HepG2 (cell line): Measurements from ENCODE around the gene UBAC2. TPM values are rescaled to one million over a fixed set of nuclear protein-coding genes. Genes with fewer than 3 reads are reported as not detected.

Experiments
- ATAC-seq: fragments of 200-7000 bp; cut with Tn5 transposase; 3 replicates; pipeline ENCODE4 v1.9.1; 2020; ENCODE audit warnings: mild to moderate bottlenecking, moderate library complexity
- BruUV-seq: library from RNA; stranded (reverse); fragments of 400-500 nt; replicated peaks from 2 replicates; lab custom pipeline; 2021; lab: Mats Ljungman, UMichigan
- CTCF ChIA-PET: fragments of 300-600 bp; formaldehyde crosslinking; extraction: SDS; loops from one replicate; lab custom pipeline; 2021; ENCODE audit warnings: low total read pairs, inconsistent platforms, low intra/inter-chr PET ratio; lab: Yijun Ruan, JAX
- POLR2A ChIA-PET: fragments of 350-600 bp; sonication (Branson Sonifier 250); formaldehyde crosslinking; loops from one replicate; lab custom pipeline; 2020; ENCODE audit warnings: antibody characterized with exemption, inconsistent platforms; lab: Yijun Ruan, JAX
- DNase-seq: peaks from one replicate; pipeline ENCODE4 v3.0.0-alpha.2; 2015; ENCODE audit warnings: low spot score
- FAIRE-seq: peaks from 3 replicates; lab custom pipeline; 2011; peaks lifted over from hg19 to GRCh38; lab: Jason Lieb, UNC
- H2AFZ ChIP-seq: one replicate; pipeline ENCODE4 v1.6.1; 2011; ENCODE audit warnings: low read length, inconsistent platforms
- H3K27ac ChIP-seq: fragments of 300-600 bp; 3 replicates; pipeline ENCODE4 v1.8.0; 2011; ENCODE audit warnings: mixed run types, mild to moderate bottlenecking, mixed read lengths, low read length, inconsistent platforms; ENCODE audit not compliant: insufficient read depth; ENCODE audit errors: extremely low read length
- H3K27me3 ChIP-seq, 2 experiments: fragments of 200-600 bp in 1 of 2; 2 replicates in 1 of 2; 3 replicates in 1 of 2; pipeline versions ENCODE4 v1.6.0 to v1.8.0; 2011; ENCODE audit warnings: low read length in 2 of 2, mild to moderate bottlenecking in 2 of 2, moderate library complexity in 2 of 2, inconsistent platforms in 1 of 2; ENCODE audit not compliant: insufficient read depth in 2 of 2, control insufficient read depth in 1 of 2
- H3K36me3 ChIP-seq, 2 experiments: fragments of 200-600 bp in 1 of 2; replicated peaks in 1 of 2; 2 replicates in 1 of 2; 3 replicates in 1 of 2; pipeline versions ENCODE4 v1.5.1 to v1.8.0; 2011; ENCODE audit warnings: low read length in 2 of 2, inconsistent platforms in 1 of 2; ENCODE audit not compliant: insufficient read depth in 2 of 2, control insufficient read depth in 1 of 2
- H3K4me1 ChIP-seq: 2 replicates; pipeline ENCODE4 v1.5.1; 2012; ENCODE audit warnings: low read length, inconsistent platforms; ENCODE audit not compliant: insufficient read depth
- H3K4me2 ChIP-seq: 2 replicates; pipeline ENCODE4 v1.6.0; 2011; ENCODE audit warnings: low read depth, low read length, inconsistent platforms
- H3K4me3 ChIP-seq, 3 experiments: fragments of 200-600 bp in 1 of 3; sonication (generic), shearing (Covaris generic) in 1 of 3; replicated peaks in 1 of 3; 2 replicates each; pipeline ENCODE4 v1.5.1; 2011 to 2016; ENCODE audit warnings: low read length in 3 of 3, inconsistent platforms in 2 of 3, low read depth in 2 of 3, mild to moderate bottlenecking in 2 of 3, control low read depth in 1 of 3, mixed read lengths in 1 of 3; ENCODE audit not compliant: insufficient read depth in 1 of 3
- H3K79me2 ChIP-seq: one replicate; pipeline ENCODE4 v1.6.1; 2011; ENCODE audit warnings: low read length, inconsistent platforms; ENCODE audit not compliant: insufficient read depth
- H3K9ac ChIP-seq: 2 replicates; pipeline ENCODE4 v1.6.0; 2011; ENCODE audit warnings: mild to moderate bottlenecking, low read depth, low read length, inconsistent platforms; ENCODE audit not compliant: insufficient read depth
- H3K9me3 ChIP-seq: 2 replicates; pipeline ENCODE4 v1.5.1; 2012; ENCODE audit warnings: mild to moderate bottlenecking, low read length
- H4K20me1 ChIP-seq: 2 replicates; pipeline ENCODE4 v1.6.0; 2011; ENCODE audit warnings: inconsistent platforms, mild to moderate bottlenecking, low read length, moderate library complexity; ENCODE audit not compliant: insufficient read depth
- GMEB1 ChIP-seq: sonication (generic); formaldehyde crosslinking; IDR thresholded peaks from 2 replicates; pipeline ENCODE4 v1.5.1; 2020; ENCODE audit warnings: missing genetic modification reagents, mild to moderate bottlenecking, borderline replicate concordance
- HMGXB4 ChIP-seq, 2 experiments: sonication (generic) in 1 of 2; formaldehyde crosslinking in 1 of 2; IDR thresholded peaks; 2 replicates each; pipeline versions ENCODE4 v1.4.0 to v1.6.1; 2018 to 2020; ENCODE audit warnings: missing genetic modification reagents in 2 of 2, borderline replicate concordance in 1 of 2, low read depth in 1 of 2, mild to moderate bottlenecking in 1 of 2, missing biosample characterization in 1 of 2
- NKX3-1 ChIP-seq: sonication (generic); formaldehyde crosslinking; IDR thresholded peaks from 2 replicates; pipeline ENCODE4 v1.5.0; 2020; ENCODE audit warnings: missing genetic modification reagents
- POLR2G ChIP-seq: fragments of 200-400 bp; formaldehyde crosslinking; IDR thresholded peaks from 2 replicates; pipeline ENCODE4 v1.6.1; 2018; ENCODE audit warnings: mild to moderate bottlenecking, low read depth, low read length, moderate library complexity
- SIN3A ChIP-seq: IDR thresholded peaks from 2 replicates; pipeline ENCODE4 v1.6.1; 2011; ENCODE audit warnings: low read depth, mild to moderate bottlenecking, control low read depth, low read length, borderline replicate concordance
- SIX1 ChIP-seq: sonication (generic); formaldehyde crosslinking; IDR thresholded peaks from 2 replicates; pipeline ENCODE4 v1.4.0; 2020; ENCODE audit warnings: missing genetic modification reagents, borderline replicate concordance
- SKI ChIP-seq: fragments of 450-650 bp; IDR thresholded peaks from one replicate; pipeline ENCODE4 v1.6.1; 2018; ENCODE audit warnings: mild to moderate bottlenecking; ENCODE audit not compliant: partially characterized antibody
- TRAFD1 ChIP-seq: sonication (generic); formaldehyde crosslinking; IDR thresholded peaks from 2 replicates; pipeline ENCODE4 v1.5.1; 2020; ENCODE audit warnings: missing genetic modification reagents, mild to moderate bottlenecking, borderline replicate concordance
- ZBTB20 ChIP-seq: sonication (generic); formaldehyde crosslinking; IDR thresholded peaks from 2 replicates; pipeline ENCODE4 v1.8.1; 2023; ENCODE audit warnings: missing genetic modification reagents, low read depth, mild to moderate bottlenecking, borderline replicate concordance
- ZBTB3 ChIP-seq: sonication (generic); formaldehyde crosslinking; IDR thresholded peaks from 2 replicates; pipeline ENCODE4 v1.4.0; 2020; ENCODE audit warnings: low read depth, mild to moderate bottlenecking, moderate library complexity, missing genetic modification reagents, borderline replicate concordance
- ZBTB38 ChIP-seq: sonication (generic); formaldehyde crosslinking; IDR thresholded peaks from 2 replicates; pipeline ENCODE4 v1.5.1; 2020; ENCODE audit warnings: mild to moderate bottlenecking, missing genetic modification reagents
- ZFP91 ChIP-seq: sonication (generic); formaldehyde crosslinking; IDR thresholded peaks from 2 replicates; pipeline ENCODE4 v1.9.0; 2022; ENCODE audit warnings: missing genetic modification reagents, mild to moderate bottlenecking, borderline replicate concordance
- ZKSCAN1 ChIP-seq: fragments of 150-350 bp; IDR thresholded peaks from 2 replicates; pipeline ENCODE4 v1.6.1; 2014; ENCODE audit warnings: low read length
- ZNF160 ChIP-seq: sonication (generic); formaldehyde crosslinking; IDR thresholded peaks from 2 replicates; pipeline ENCODE4 v1.8.0; 2022; ENCODE audit warnings: mild to moderate bottlenecking, inconsistent platforms, missing genetic modification reagents
- ZNF441 ChIP-seq: sonication (generic); formaldehyde crosslinking; IDR thresholded peaks from 2 replicates; pipeline ENCODE4 v1.7.0; 2021; ENCODE audit warnings: missing genetic modification reagents, borderline replicate concordance
- ZNF501 ChIP-seq: sonication (generic); formaldehyde crosslinking; IDR thresholded peaks from 2 replicates; pipeline ENCODE4 v1.5.1; 2020; ENCODE audit warnings: mild to moderate bottlenecking, moderate library complexity, missing genetic modification reagents
- whole genome bisulfite sequencing: methylation state at CpG from one replicate; pipeline ENCODE4 v1.1.6; 2017; ENCODE audit warnings: low lambda C conversion rate; 5-methylcytosine and 5-hydroxymethylcytosine counted together
- in situ Hi-C: cut with HindIII; loops from 2 replicates; pipeline ENCODE4 v1.10.0; 2017; ENCODE audit warnings: low pct_unique_long_range_greater_than_20kb; ENCODE audit not compliant: extremely low pct_ligation_motif_present
- intact Hi-C: fragments of 100-400 bp; cut with micrococcal nuclease; formaldehyde crosslinking; loops from one replicate; pipeline ENCODE4 v1.10.0; 2022; ENCODE audit not compliant: unreplicated experiment
- polyA plus RNA-seq, 8 experiments: library from polyadenylated mRNA; depleted of rRNA in 3 of 8; stranded (reverse) in 7 of 8; unstranded in 1 of 8; fragments of >200 nt; fragmentation: Illumina TruSeq in 4 of 8; extraction: Trizol in 4 of 8; gene quantifications; 2 replicates each; pipeline versions ENCODE4 v1.2.1 to v1.2.3, GENCODE V29; 2011 to 2016; ENCODE audit warnings: low read depth in 4 of 8, missing spikeins in 1 of 8, mixed read lengths in 1 of 8; ENCODE audit not compliant: insufficient read depth in 1 of 8
- total RNA-seq, 5 experiments: library from RNA; depleted of rRNA; stranded (reverse); fragments of >200 nt; fragmentation: Illumina TruSeq; extraction: Trizol; gene quantifications; 2 replicates each; pipeline ENCODE4 v1.2.3, GENCODE V29; 2016; ENCODE audit warnings: low read depth in 1 of 5

The UBAC2 gene
- total and polyA plus RNA-seq, 2 of the 13 experiments (the other 11 are each of a cell fraction or from before 2014, with no cell fraction given): 61.3 to 80.8 TPM

- 96% methylated on average over 5 of the region's 5 CpGs for WGBS
- Histone ChIP-seq H3K4me3 (no peak overlapping the region), H3K27me3 (no peaks in the 10 kb centered on the region), H3K79me2 (no peaks in the 10 kb centered on the region), H3K4me1 (no peaks in the 10 kb centered on the region), H3K4me2 (no peak overlapping the region), H4K20me1 (no peaks in the 10 kb centered on the region), H3K9me3 (no peaks in the 10 kb centered on the region), H3K9ac (no peak overlapping the region), H3K27ac (no peak overlapping the region), H3K36me3 (peaks cover 9 to 50% of the 10 kb centered on the region in 2 experiments; a peak in 4 of 5 replicates), H2AFZ (no peak overlapping the region)
- in situ Hi-C loops (no loop called here), intact Hi-C loops (no loop called here)
- CTCF ChIA-PET: no interaction called here
- no peak for ATAC-seq
- POLR2A ChIA-PET: no interaction called here
- no peak for DNase-seq
- no peak for FAIRE-seq
- no TSS peak for BruUV-seq
- no peak for TF ChIP-seq GMEB1
- TF ChIP-seq ZKSCAN1: no peak
- no peak for TF ChIP-seq SKI
- TF ChIP-seq ZBTB20 (CRISPR knock-in tag): no peak
- no peak for TF ChIP-seq POLR2G
- no peak for TF ChIP-seq ZNF160 (CRISPR knock-in tag)
- no peak for TF ChIP-seq NKX3-1 (CRISPR knock-in tag)
- TF ChIP-seq TRAFD1 (CRISPR knock-in tag): no peak
- no peak for TF ChIP-seq ZBTB3 (CRISPR knock-in tag)
- no peak for TF ChIP-seq ZNF441 (CRISPR knock-in tag)
- no peak for TF ChIP-seq ZBTB38
- TF ChIP-seq ZNF501 (CRISPR knock-in tag): no peak
- no peak for TF ChIP-seq SIX1 (CRISPR knock-in tag)
- no peak for TF ChIP-seq HMGXB4 (CRISPR knock-in tag; IDR thresholded peaks at IDR 0.05; ENCODE audit: borderline replicate concordance in 1 of 2, low read depth in 1 of 2)
- no peak for TF ChIP-seq SIN3A
- no peak for TF ChIP-seq ZFP91 (CRISPR knock-in tag)
Observed at GRCh38 chr13:99339230-99339721, 138.6 kb downstream of the UBAC2 start.
